GM12878 (cell line): Measurements from ENCODE around the gene PHLPP1.

ENCODE experiments used
- POLR2AphosphoS5 ChIP-seq: IDR thresholded peaks from 2 replicates; pipeline ENCODE4 v1.6.1; 2011; ENCODE audit warnings: mild to moderate bottlenecking, low read length, inconsistent platforms
- SREBF2 ChIP-seq: IDR thresholded peaks from 2 replicates; pipeline ENCODE4 v1.6.1; 2012; ENCODE audit warnings: mild to moderate bottlenecking, low read length
- TBL1XR1 ChIP-seq: IDR thresholded peaks from 2 replicates; pipeline ENCODE4 v1.6.1; 2012; ENCODE audit warnings: low read depth, low read length, improper control_type of control experiment

- TF ChIP-seq TBL1XR1, result no peak
- TF ChIP-seq POLR2AphosphoS5, result no peak
- no peak for TF ChIP-seq SREBF2
Observed at GRCh38 chr18:62729487-62730386, 14.4 kb downstream of the PHLPP1 start.
